Common myeloid progenitor, CD34-positive (primary cell): ENCODE results near the gene PXYLP1.
A peak's percentile ranks its signal among the peaks of the same experiment; 100 is the strongest.
"Not testable (repeated sequence)": the region's sequence is repeated elsewhere in the genome, so short reads cannot be mapped to it uniquely, and the experiment has no call there.

Experiments
- CTCF ChIA-PET: fragments of 350-600 bp; sonication (Branson Sonifier 250); formaldehyde crosslinking; loops from one replicate; lab custom pipeline; 2021; ENCODE audit warnings: antibody characterized with exemption; lab: Charles Lee
- POLR2A ChIA-PET: fragments of 350-600 bp; sonication (Branson Sonifier 250); formaldehyde crosslinking; loops from one replicate; lab custom pipeline; 2021; ENCODE audit warnings: antibody characterized with exemption; lab: Charles Lee
- DNase-seq, 3 donors: peaks; one replicate each; pipeline versions ENCODE4 v3.0.0 to v3.0.0-alpha.2; 2013
- H3K27ac ChIP-seq, 2 experiments: 1 replicate in 1 of 2; 2 replicates in 1 of 2; pipeline ENCODE4 v1.7.0; 2013; ENCODE audit warnings: inconsistent platforms in 2 of 2, low read length in 2 of 2, mild to moderate bottlenecking in 2 of 2, low read depth in 1 of 2, moderate library complexity in 1 of 2; ENCODE audit not compliant: severe bottlenecking in 2 of 2, insufficient read depth in 1 of 2, poor library complexity in 1 of 2
- H3K27me3 ChIP-seq, 5 experiments: replicated peaks in 2 of 5; 1 replicate in 3 of 5; 2 replicates in 2 of 5; pipeline versions ENCODE4 v1.6.1 to v1.7.0; 2013; ENCODE audit warnings: low read length in 4 of 5, mild to moderate bottlenecking in 2 of 5, moderate library complexity in 2 of 5, inconsistent platforms in 1 of 5; ENCODE audit not compliant: insufficient read depth in 5 of 5, control insufficient read depth in 4 of 5
- H3K36me3 ChIP-seq, 4 experiments: 1 replicate in 2 of 4; 2 replicates in 2 of 4; pipeline versions ENCODE4 v1.6.1 to v1.7.0; 2013; ENCODE audit warnings: low read length in 3 of 4, control low read depth in 1 of 4, mild to moderate bottlenecking in 1 of 4; ENCODE audit not compliant: control insufficient read depth in 4 of 4, insufficient read depth in 4 of 4
- H3K4me1 ChIP-seq, 4 experiments: 1 replicate in 3 of 4; 2 replicates in 1 of 4; pipeline versions ENCODE4 v1.6.1 to v1.7.1; 2013; ENCODE audit warnings: low read length in 3 of 4, mild to moderate bottlenecking in 3 of 4, control low read depth in 1 of 4, inconsistent platforms in 1 of 4, moderate library complexity in 1 of 4; ENCODE audit not compliant: control insufficient read depth in 4 of 4, insufficient read depth in 4 of 4; ENCODE audit errors: control extremely low read depth in 1 of 4
- H3K4me3 ChIP-seq, 7 experiments: 1 replicate in 4 of 7; 2 replicates in 3 of 7; pipeline versions ENCODE4 v1.5.1 to v1.7.0; 2013; ENCODE audit warnings: mild to moderate bottlenecking in 7 of 7, low read length in 6 of 7, moderate library complexity in 6 of 7, inconsistent platforms in 2 of 7, low read depth in 2 of 7, control low read depth in 1 of 7; ENCODE audit not compliant: insufficient read depth in 4 of 7, control insufficient read depth in 1 of 7; ENCODE audit errors: extremely low read depth in 1 of 7
- H3K9me3 ChIP-seq, 5 experiments: 1 replicate in 4 of 5; 2 replicates in 1 of 5; pipeline versions ENCODE4 v1.6.1 to v1.7.1; 2013; ENCODE audit warnings: low read length in 4 of 5, mild to moderate bottlenecking in 2 of 5, inconsistent platforms in 1 of 5, low read depth in 1 of 5, moderate library complexity in 1 of 5; ENCODE audit not compliant: control insufficient read depth in 4 of 5, insufficient read depth in 2 of 5; ENCODE audit errors: control extremely low read depth in 1 of 5
- WGBS: methylation state at CpG from one replicate; pipeline ENCODE4 v1.1.5; 2013; ENCODE audit not compliant: insufficient coverage; 5-methylcytosine and 5-hydroxymethylcytosine counted together

The PXYLP1 gene

GRCh38 chr3:141300426-141300825, 68.8 kb downstream of the PXYLP1 start:
- WGBS, result 86% methylated on average over 3 of the region's 7 CpGs

DNA sequence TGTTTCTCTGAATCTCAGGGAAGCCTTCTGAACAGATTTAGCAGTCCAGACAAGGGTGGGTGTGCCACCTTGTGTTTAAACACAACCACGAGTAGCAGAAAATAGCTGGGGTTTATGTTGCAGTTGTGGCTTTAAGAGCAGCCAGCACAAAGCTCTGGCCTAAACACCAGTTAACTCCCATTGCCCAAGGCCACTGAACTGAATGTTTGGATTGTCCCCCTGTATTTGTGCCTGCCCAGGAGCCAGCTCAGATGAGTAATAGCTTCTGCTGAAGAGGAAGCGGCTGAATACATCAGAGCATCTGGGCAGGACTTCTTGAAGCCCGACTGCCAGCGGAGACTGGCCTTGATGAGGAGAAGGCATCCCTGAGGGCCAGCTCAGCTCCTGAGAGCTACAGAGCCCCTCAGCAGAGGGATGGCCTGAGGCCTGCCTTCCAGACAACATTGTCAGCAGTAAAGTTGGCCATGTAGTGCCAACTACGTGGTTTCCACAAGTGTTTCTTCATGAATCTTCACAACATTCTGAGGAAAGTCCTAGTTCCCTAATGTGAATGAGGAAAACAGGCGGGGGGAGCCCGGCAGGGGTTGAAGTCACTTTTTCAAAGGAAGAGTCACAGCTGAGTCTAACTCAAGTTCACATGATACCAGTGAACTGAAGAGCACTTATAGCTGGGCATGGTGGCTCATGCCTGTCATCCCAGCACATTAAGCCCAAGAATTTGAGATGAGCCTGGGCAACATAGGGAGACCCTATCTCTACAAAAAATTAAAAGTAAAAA, 70.9 kb downstream of the PXYLP1 start:
- DNase-seq, result no peak
- no peaks in the 10 kb centered on the region for H3K36me3 ChIP-seq
- WGBS, result 96% methylated on average over 5 of the region's 7 CpGs
- H3K4me3 ChIP-seq, result no peak overlapping the region
- ChIA-PET CTCF (interaction anchor here (0.7 to 16.9 kb wide), 13 partner anchors 8 to 259 kb away, joined by 3 to 240 read pairs (median 8); partner anchors contain the start of gene PXYLP1), POLR2A (interaction anchor here (0.8 kb wide), 1 partner anchor 17 kb away, joined by 3 read pairs; no protein-coding TSS in a partner anchor)
- peaks cover 0 to 5% (median 3%) of the 10 kb centered on the region in 4 experiments for H3K4me1 ChIP-seq
- no peak overlapping the region for H3K27ac ChIP-seq
- no peaks in the 10 kb centered on the region for H3K9me3 ChIP-seq
- no peaks in the 10 kb centered on the region for H3K27me3 ChIP-seq

More at GRCh38 chr3:141300426-141300825, 68.8 kb downstream of the PXYLP1 start:
- H3K4me3 ChIP-seq, H3K27ac ChIP-seq, POLR2A ChIA-PET, H3K9me3 ChIP-seq, DNase-seq, H3K27me3 ChIP-seq, H3K4me1 ChIP-seq, H3K36me3 ChIP-seq: not testable (repeated sequence)
- CTCF ChIA-PET, result interaction anchor here (0.8 to 16.9 kb wide), 10 partner anchors 8 to 157 kb away, joined by 3 to 240 read pairs (median 4); partner anchors contain the start of gene PXYLP1

DNA sequence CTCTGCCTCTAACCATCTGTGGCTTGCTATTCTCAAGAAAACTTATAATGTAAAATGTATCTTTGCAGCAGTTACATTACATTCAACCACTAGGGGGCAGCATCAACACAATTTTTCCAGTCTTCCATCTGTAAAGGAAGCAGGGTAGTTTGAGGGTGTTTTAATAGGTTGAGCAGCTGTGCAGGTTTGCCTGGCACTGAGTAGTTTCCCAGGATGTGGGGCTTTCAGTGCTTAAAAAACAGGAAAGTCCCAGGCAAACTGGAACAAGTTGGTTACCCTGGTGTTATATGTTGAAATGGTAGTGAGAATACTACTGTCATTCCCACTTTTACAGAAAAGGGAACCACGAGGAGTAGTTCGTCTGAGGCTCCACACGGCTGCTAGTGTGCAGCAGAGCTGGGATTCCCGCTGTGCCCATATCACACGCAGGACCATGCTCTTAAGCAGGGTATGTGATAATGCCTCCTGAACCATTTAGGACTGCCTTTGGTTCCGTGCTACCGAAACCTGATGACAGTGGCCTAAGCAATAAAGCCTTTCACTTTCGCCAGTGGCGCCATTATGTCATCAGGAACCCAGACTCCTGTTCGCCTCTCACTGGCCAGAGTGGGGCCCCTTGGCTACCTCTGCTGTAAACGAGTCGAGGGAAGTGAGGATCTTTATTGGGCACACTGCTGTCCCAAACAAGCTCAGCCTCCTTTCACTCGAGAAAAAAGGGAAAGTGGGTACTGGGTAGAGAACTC, 72.0 kb downstream of the PXYLP1 start:
- ChIA-PET POLR2A (interaction anchor here (0.8 kb wide), 2 partner anchors 8 to 18 kb away, joined by 3 read pairs; no protein-coding TSS in a partner anchor), CTCF (interaction anchor here (1.5 to 16.9 kb wide), 11 partner anchors 9 to 256 kb away, joined by 4 to 240 read pairs (median 9); partner anchors contain the start of gene PXYLP1)
- no peaks in the 10 kb centered on the region for H3K27me3 ChIP-seq
- peak overlapping the region in 1 of 7 experiments; percentile 20 for H3K4me3 ChIP-seq
- H3K27ac ChIP-seq, result no peak overlapping the region
- H3K9me3 ChIP-seq, result no peaks in the 10 kb centered on the region
- WGBS, result 87% methylated on average over 12 of the region's 13 CpGs
- H3K4me1 ChIP-seq, result peaks cover 0 to 5% (median 4%) of the 10 kb centered on the region in 4 experiments
- H3K36me3 ChIP-seq, result no peaks in the 10 kb centered on the region
- DNase-seq, result peak; percentile 83 to 91 (median 87)

DNA sequence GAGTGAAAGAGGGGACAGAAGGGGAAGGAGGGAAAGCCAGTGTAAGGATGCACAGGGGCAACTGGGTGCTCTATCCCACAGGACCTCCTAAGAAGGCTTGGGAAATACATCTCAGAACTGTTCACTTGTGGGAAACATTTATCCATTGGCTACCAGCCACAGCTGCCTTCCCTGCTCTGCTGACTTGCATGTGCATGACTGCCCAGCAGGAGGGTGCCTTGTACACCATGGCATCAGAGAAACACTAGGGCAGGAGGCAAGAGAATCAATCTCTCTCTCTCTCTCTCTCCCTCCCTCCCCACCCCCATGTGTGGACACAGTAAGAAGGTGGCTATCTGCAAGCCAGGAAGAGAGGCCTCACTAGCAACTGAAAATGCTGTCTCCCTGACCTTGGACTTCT, 73.8 kb downstream of the PXYLP1 start:
- H3K36me3 ChIP-seq, result no peaks in the 10 kb centered on the region
- DNase-seq, result peak in 2 of 3 donors; percentile 39 to 52
- ChIA-PET POLR2A (no interaction called here), CTCF (interaction anchor here (0.7 to 16.9 kb wide), 13 partner anchors 9 to 256 kb away, joined by 3 to 240 read pairs (median 5); partner anchors contain the start of gene PXYLP1)
- H3K4me3 ChIP-seq, result no peak overlapping the region
- no peaks in the 10 kb centered on the region for H3K9me3 ChIP-seq
- no peaks in the 10 kb centered on the region for H3K27me3 ChIP-seq
- peaks cover 0 to 6% (median 4%) of the 10 kb centered on the region in 4 experiments for H3K4me1 ChIP-seq
- H3K27ac ChIP-seq, result no peak overlapping the region

- no peaks in the 10 kb centered on the region for H3K9me3 ChIP-seq
- WGBS, result 90% methylated on average over 5 of the region's 5 CpGs
- DNase-seq, result no peak
- H3K27ac ChIP-seq, result no peak overlapping the region
- H3K27me3 ChIP-seq, result no peaks in the 10 kb centered on the region
- POLR2A ChIA-PET, result no interaction called here
- H3K4me3 ChIP-seq, result no peak overlapping the region
- H3K4me1 ChIP-seq, result peaks cover 0 to 14% (median 11%) of the 10 kb centered on the region in 4 experiments
- no peaks in the 10 kb centered on the region for H3K36me3 ChIP-seq
- CTCF ChIA-PET, result interaction anchor here (0.5 to 16.9 kb wide), 6 partner anchors 10 to 254 kb away, joined by 3 to 240 read pairs (median 6); no protein-coding TSS in a partner anchor
Measured at GRCh38 chr3:141306276-141306675, 74.7 kb downstream of the PXYLP1 start.

DNA sequence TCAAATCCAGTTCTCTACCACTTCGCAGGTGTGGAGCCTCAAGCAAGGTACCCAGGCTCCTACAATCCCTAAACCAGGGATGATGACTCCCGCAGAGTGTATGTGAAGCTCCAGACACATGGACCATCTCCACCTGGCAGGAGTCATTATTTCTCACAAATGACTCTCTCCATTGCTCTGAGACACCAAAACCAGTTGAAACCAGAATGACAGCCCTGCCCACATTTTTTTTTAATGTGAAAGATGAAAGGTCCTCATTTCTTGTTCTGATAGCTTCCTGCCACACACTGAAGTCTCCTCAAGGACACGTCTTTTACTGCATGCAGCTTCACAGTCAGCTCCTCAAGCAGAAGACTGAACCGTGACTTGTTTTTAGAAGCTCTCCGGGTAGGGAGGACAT, 75.3 kb downstream of the PXYLP1 start:
- DNase-seq, result no peak
- WGBS, result 81% methylated on average over 5 of the region's 5 CpGs
- H3K4me1 ChIP-seq, result peaks cover under 1 to 16% (median 14%) of the 10 kb centered on the region in 4 experiments
- CTCF ChIA-PET, result interaction anchor here (0.7 to 16.9 kb wide), 8 partner anchors 12 to 254 kb away, joined by 3 to 240 read pairs (median 5); no protein-coding TSS in a partner anchor
- H3K27ac ChIP-seq, result no peak overlapping the region
- no peaks in the 10 kb centered on the region for H3K9me3 ChIP-seq
- no peak overlapping the region for H3K4me3 ChIP-seq
- POLR2A ChIA-PET, result no interaction called here
- H3K36me3 ChIP-seq, result no peaks in the 10 kb centered on the region
- H3K27me3 ChIP-seq, result no peaks in the 10 kb centered on the region
